NCI-H1694 treated with DMSO at 0.1 percent for 48 hours (cell line): ENCODE measurements around the gene NTN3.
"Not testable (repeated sequence)": the region's sequence is repeated elsewhere in the genome, so short reads cannot be mapped to it uniquely, and the experiment has no call there.

Experiments used
- DNase-seq: peaks from one replicate; lab custom pipeline; 2025; lab: John Stamatoyannopoulos, UW

The NTN3 gene

DNA sequence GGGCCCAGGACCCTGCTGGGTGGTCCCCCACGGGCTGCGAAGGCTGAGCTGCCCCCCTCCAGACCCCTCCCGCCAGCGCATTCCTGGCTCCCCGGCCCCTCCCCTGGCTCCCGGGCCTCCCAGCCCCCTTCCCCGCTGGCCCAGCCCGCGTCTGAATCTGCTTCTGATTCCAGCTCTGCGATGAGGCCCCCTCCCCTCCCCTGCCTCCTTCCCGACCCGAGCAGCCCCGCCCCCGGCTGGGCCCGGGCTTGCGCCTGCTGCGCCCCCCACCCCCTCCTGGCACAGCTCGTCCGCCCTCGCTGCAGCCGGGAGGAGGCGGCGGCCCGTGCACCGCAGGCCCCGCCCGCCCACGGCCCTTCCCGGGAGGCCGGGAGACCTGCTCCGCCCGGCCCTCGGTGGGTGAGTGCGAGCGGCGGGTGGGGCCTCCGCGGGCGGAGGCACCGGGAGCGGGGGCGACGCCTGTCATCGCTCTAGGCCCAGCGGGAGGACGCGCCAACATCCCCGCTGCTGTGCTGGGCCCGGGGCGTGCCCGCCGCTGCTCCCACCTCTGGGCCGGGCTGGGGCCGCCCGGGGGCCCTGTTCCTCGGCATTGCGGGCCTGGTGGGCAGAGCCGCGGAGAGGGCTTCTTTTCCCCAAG lies at the start of gene NTN3:
NTN3 (plus strand) TSS at position 282 of the 637 bp plus-strand sequence. CDS start 405 bp downstream, outside the sequence.
- peak; percentile 76 for DNase-seq

DNA sequence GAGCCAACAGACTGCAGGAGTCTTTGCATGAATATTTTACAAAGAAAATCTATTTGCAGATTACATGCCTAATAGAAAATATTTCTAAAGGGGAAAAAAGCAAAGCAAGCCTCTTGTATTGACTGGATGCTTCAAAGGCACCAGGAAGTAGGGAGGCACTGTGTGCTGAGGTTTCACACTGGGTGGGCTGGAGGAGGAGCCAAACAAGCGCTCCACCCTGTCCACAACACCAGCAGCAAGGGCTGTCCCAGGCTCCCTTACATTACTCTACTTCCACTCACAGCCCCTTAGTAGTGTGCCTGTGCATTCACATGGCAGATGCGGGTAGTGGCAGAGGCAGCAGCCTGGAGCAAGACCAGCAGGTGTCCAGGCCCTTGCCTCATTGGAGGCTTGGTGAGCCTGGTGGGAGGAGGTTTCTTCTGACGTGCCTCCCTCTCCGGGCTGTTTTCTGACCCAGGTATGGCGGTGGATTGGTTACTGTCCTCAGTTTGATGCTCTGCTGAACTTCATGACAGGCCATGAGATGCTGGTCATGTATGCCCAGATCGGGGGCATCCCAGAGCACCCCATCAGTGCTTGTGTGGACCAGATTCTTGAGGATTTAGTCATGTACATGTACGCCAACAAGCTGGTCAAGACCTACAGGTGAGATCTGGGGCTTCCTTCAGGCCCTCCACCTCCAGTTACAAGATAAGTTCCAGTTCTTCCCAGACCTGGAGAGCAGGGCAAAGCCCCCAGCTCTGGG lies 48.8 kb upstream of the NTN3 start:
- no peak for DNase-seq

- DNase-seq = no peak
Measured at GRCh38 chr16:2424061-2425007, 46.8 kb upstream of the NTN3 start.

GRCh38 chr16:2425008-2425518 lies 46.0 kb upstream of the NTN3 start:
- DNase-seq = no peak

GRCh38 chr16:2425825-2426430 lies 45.2 kb upstream of the NTN3 start:
- DNase-seq = no peak

- no peak for DNase-seq
Measured at GRCh38 chr16:2426941-2427361, 44.1 kb upstream of the NTN3 start.

DNA sequence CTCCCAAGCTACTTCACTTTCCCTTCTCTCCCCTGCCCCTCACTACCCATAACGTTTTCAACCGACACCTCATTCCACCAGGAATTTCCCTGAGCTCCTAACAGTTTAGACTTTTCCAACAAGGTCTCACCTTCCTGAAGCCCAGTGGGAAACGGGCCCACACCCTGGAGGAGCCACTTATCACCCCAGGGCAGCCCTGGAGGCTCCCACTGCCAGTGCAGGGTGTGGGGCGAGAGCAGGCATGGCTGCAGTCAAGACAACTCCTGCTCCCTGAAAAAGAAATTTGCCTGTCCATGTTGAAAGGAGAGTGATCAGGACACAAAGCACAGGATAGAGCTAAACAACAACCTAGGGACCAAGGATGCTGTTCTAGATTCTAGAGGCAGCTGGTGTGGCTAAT lies 43.6 kb upstream of the NTN3 start:
- no peak for DNase-seq

GRCh38 chr16:2428051-2428783 lies 42.9 kb upstream of the NTN3 start:
- DNase-seq = no peak

GRCh38 chr16:2428784-2429033 lies 42.4 kb upstream of the NTN3 start:
- no peak for DNase-seq

DNA sequence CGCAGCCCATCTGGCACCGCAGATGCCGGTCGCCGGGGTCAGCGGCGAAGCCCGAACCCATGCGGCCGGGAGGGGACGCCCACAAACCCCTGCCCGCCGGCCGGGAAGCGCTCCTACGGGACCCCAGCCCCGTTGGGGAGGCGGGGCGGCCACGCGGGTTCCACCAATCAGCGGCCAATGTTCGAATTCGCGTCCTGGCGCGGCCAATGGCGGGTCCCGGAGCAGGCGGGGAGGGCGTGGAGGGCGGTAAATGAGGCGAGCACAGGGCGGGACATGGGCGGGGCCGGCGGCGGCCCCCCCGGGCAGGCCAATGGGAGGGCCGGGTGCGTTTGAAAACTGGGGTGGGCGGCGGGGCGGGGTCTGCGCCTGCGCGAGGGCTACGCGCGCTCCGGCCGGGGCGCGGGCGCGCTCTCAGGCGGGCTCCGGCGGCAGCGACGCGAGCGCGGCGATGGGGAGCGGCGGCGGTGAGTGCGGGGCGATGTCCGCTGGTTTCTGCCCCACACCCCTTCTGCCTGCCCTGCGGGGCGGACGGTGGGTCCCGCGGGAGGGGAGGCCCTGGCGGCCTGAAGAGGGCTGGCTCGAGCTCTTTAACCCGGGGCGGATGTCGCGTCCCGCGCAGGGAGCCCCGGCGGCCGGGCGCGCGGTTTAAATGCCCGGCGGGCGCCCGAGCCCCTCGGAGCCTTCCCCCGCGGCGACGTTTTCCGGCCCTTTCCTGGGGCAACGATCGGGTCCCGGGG lies 41.9 kb upstream of the NTN3 start, which contains the start of gene CCNF:
CCNF (plus strand) TSS at position 414 of the 737 bp plus-strand sequence; CDS start at position 449, 35 bp downstream.
- peak; percentile 69 for DNase-seq

- no peak for DNase-seq
Measured at GRCh38 chr16:2429771-2430663, 41.1 kb upstream of the NTN3 start.

- no peak for DNase-seq
Measured at GRCh38 chr16:2432286-2432685, 38.8 kb upstream of the NTN3 start.

- DNase-seq = no peak
Measured at GRCh38 chr16:2432801-2433505, 38.1 kb upstream of the NTN3 start.

DNA sequence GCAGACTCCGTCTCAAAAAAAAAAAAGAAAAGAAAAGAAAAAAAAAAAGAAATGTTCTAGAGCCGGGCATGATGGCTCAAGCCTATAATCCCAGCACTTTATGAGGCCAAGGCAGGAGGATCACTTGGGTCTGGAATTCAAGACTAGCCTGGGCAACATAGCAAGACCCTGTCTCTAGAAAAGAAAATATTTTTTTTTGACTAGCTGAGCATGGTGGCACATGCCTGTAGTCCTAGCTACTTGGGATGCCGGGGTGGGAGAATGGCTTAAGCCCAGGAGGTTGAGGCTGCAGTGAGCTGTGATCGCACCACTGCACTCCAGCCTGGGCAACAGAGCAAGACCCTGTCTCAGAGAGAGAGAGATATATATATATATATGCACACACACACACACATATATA lies 35.9 kb upstream of the NTN3 start:
- not testable (repeated sequence) for DNase-seq

- no peak for DNase-seq
Measured at GRCh38 chr16:2436110-2436509, 35.0 kb upstream of the NTN3 start.

GRCh38 chr16:2437032-2437790 lies 33.9 kb upstream of the NTN3 start:
- no peak for DNase-seq

GRCh38 chr16:2438121-2438520 lies 33.0 kb upstream of the NTN3 start:
- DNase-seq = no peak

DNA sequence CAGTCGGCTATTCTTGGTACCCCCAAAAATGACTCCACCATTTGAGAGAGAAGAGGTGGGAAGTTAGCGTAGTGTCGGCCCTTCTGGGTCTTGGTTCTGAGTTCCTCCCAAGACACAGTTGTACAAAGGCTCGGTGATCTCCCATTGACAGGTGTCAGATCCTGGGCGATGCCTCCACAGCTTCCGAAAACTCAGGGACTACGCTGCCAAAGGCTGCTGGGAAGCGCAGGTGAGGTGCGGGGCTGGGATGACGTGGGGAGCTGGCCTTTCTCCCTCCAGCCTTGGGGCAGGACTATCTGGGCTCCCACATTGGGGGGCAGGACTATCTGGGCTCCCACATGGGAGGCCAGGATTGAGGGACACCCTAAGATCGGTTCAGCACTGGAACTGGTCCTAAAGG lies 31.5 kb upstream of the NTN3 start:
- no peak for DNase-seq
